ENCODE data around the gene MYCBPAP. TPM values are rescaled to one million over a fixed set of nuclear protein-coding genes. Genes with fewer than 3 reads are reported as not detected.

Gene MYCBPAP
- total and polyA plus RNA-seq, 3 experiments from 2014 or later: 0.83 to 0.86 TPM; not detected in 1

- Mint-ChIP-seq H3K4me3 (peak overlapping the region in 3 of 7 donors; percentile 10 to 62 (median 54)), H3K9me3 (no peaks in the 10 kb centered on the region), H3K4me1 (peaks cover 11 to 15% (median 12%) of the 10 kb centered on the region in 3 donors), H3K27ac (no peak overlapping the region), H3K27me3 (peaks cover 7 to 11% of the 10 kb centered on the region in 2 donors), H3K36me3 (no peaks in the 10 kb centered on the region)
- no peaks in the 10 kb centered on the region for H3K9me3 ChIP-seq (ENCODE audit: low read length)
- DNase-seq: no peak
- H3K27me3 ChIP-seq (ENCODE audit: insufficient read depth, low read length, poor library complexity, severe bottlenecking): peaks cover 7% of the 10 kb centered on the region
- no peak overlapping the region for H3K4me3 ChIP-seq (ENCODE audit: low read length)
- ChIA-PET POLR2A (no interaction called here), CTCF (interaction anchor here (2.5 kb wide), 1 partner anchor 142 kb away, joined by 10 read pairs; the partner anchor contains the start of gene LRRC59)
- peaks cover 13% of the 10 kb centered on the region for H3K4me1 ChIP-seq (ENCODE audit: insufficient read depth, low read length)
- H3K27ac ChIP-seq (ENCODE audit: low read depth, low read length): no peak overlapping the region
- no peaks in the 10 kb centered on the region for H3K36me3 ChIP-seq (ENCODE audit: insufficient read depth, low read length)
These were observed 31.7 kb downstream of the MYCBPAP start for GRCh38 chr17:50539762-50540559.

DNA sequence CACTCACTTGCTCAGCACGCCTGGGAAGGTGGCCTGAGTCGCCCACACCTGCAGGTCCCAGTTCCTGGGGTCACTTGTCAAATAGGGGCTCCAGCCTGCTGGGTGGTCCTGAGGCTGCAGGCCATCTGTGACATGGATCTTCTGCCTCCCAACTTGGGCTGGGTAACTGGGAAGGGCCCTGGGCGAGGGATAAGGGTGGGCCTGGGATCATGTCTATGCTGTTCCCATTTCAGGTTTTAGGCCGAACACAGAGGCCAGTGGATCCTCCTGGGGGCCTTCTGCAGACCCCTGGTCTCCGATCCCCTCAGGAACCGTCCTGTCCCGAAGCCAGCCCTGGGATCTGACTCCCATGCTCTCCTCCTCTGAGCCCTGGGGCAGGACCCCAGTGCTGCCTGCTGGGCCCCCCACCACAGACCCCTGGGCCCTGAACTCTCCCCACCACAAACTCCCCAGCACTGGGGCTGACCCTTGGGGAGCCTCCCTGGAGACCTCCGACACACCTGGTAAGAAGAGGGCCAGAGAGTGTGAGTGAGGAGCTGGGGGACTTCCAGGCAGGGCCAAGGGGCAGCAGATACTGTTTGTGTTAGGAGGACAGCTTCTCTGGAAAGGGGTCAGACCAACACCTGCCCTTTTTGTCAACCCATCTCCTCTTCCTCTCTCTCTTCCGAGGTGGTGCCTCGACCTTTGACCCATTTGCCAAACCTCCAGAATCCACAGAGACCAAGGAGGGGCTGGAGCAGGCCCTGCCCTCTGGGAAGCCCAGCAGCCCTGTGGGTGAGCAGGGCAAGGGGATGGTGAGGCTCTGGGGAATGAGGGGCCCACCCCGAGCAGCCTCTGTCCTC, 32.5 kb downstream of the MYCBPAP start:
- Histone ChIP-seq H3K4me1 (ENCODE audit: insufficient read depth, low read length) (peaks cover 13% of the 10 kb centered on the region), H3K27me3 (ENCODE audit: insufficient read depth, low read length, poor library complexity, severe bottlenecking) (peaks cover 7% of the 10 kb centered on the region), H3K27ac (ENCODE audit: low read depth, low read length) (no peak overlapping the region), H3K4me3 (ENCODE audit: low read length) (no peak overlapping the region), H3K9me3 (ENCODE audit: low read length) (no peaks in the 10 kb centered on the region), H3K36me3 (ENCODE audit: insufficient read depth, low read length) (no peaks in the 10 kb centered on the region)
- DNase-seq: no peak
- Mint-ChIP-seq H3K4me1 (peaks cover 11 to 15% (median 12%) of the 10 kb centered on the region in 3 donors), H3K9me3 (no peaks in the 10 kb centered on the region), H3K4me3 (peak overlapping the region in 4 of 7 donors; percentile 19 to 85 (median 83)), H3K36me3 (no peaks in the 10 kb centered on the region), H3K27me3 (peaks cover 0 to 3% of the 10 kb centered on the region in 2 donors), H3K27ac (peak overlapping the region in 1 of 8 donors; percentile 36)
- POLR2A ChIA-PET: no interaction called here
- CTCF ChIA-PET: interaction anchor here (1.1 to 2.5 kb wide), 2 partner anchors 20 to 143 kb away, joined by 3 to 10 read pairs; partner anchors contain the start of gene LRRC59

DNA sequence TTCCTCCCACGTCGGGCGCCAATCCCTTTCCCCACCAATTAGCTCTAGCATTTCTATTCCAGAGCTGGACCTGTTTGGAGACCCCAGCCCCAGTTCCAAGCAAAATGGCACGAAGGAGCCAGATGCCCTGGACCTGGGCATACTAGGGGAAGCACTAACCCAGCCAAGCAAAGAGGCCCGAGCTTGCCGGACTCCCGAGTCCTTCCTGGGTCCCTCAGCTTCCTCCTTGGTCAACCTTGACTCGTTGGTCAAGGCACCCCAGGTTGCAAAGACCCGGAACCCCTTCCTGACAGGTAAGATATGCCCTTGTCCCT, 33.1 kb downstream of the MYCBPAP start:
- H3K36me3 Mint-ChIP-seq: no peaks in the 10 kb centered on the region
- H3K27me3 Mint-ChIP-seq: peaks cover 0 to 1% of the 10 kb centered on the region in 2 donors
- peak overlapping the region; percentile 38 for H3K27ac ChIP-seq (ENCODE audit: low read depth, low read length)
- no peaks in the 10 kb centered on the region for H3K36me3 ChIP-seq (ENCODE audit: insufficient read depth, low read length)
- no peak for DNase-seq
- H3K4me3 ChIP-seq (ENCODE audit: low read length): peak overlapping the region; percentile 39
- H3K9me3 Mint-ChIP-seq: no peaks in the 10 kb centered on the region
- H3K27me3 ChIP-seq (ENCODE audit: insufficient read depth, low read length, poor library complexity, severe bottlenecking): peaks cover 7% of the 10 kb centered on the region
- ChIA-PET POLR2A (no interaction called here), CTCF (interaction anchor here (1.1 to 2.5 kb wide), 3 partner anchors 21 to 144 kb away, joined by 3 to 10 read pairs (median 4); partner anchors contain the start of gene LRRC59)
- peak overlapping the region; percentile 79 to 91 (median 82) for H3K4me3 Mint-ChIP-seq
- peak overlapping the region in 4 of 8 donors; percentile 29 to 93 (median 50) for H3K27ac Mint-ChIP-seq
- peaks cover 15% of the 10 kb centered on the region for H3K4me1 ChIP-seq (ENCODE audit: insufficient read depth, low read length)
- peaks cover 11 to 18% (median 12%) of the 10 kb centered on the region in 3 donors for H3K4me1 Mint-ChIP-seq
- no peaks in the 10 kb centered on the region for H3K9me3 ChIP-seq (ENCODE audit: low read length)

DNA sequence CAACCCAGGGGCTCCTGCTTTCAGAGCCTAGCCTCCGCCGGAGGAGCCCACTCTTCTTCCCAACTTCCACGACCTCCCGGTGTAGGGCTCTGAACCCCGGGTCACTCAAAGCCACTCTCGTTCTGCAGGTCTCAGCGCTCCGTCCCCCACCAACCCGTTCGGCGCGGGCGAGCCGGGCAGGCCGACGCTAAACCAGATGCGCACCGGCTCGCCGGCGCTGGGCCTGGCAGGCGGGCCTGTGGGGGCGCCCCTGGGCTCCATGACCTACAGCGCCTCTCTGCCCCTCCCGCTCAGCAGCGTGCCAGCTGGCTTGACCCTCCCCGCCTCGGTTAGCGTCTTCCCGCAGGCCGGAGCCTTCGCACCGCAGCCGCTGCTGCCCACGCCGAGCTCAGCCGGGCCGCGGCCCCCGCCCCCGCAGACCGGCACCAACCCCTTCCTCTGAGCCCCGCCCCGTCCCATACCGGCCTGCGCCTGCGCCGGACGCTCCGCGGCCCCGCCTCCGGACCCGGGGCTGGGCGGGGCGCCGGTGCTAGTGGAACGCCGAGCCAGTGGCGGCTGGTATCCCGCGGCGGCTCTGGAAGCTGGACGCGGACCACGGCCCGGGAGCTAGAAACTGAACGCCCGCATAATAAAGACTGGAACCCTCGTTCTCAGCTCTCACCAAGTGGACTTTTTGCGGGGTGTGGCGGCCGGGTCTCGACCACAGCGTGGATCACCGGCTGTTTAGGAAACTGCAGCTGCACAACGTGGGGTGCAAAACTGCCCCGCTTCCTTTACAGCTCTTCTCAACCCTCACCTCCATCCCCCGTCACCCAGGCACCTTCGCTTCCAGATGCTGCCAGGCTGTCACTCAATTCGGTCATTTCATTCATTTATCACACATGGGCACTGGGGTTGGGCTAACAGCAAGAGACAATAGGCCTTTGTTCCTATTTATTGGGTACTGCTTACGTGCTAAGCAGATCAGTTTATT, 33.8 kb downstream of the MYCBPAP start:
- Histone ChIP-seq H3K27me3 (ENCODE audit: insufficient read depth, low read length, poor library complexity, severe bottlenecking) (peaks cover 7% of the 10 kb centered on the region), H3K36me3 (ENCODE audit: insufficient read depth, low read length) (no peaks in the 10 kb centered on the region), H3K27ac (ENCODE audit: low read depth, low read length) (peak overlapping the region; percentile 38), H3K9me3 (ENCODE audit: low read length) (no peaks in the 10 kb centered on the region), H3K4me3 (ENCODE audit: low read length) (peak overlapping the region; percentile 39), H3K4me1 (ENCODE audit: insufficient read depth, low read length) (peaks cover 20% of the 10 kb centered on the region)
- ChIA-PET CTCF (interaction anchor here (0.7 to 2.5 kb wide), 9 partner anchors 15 to 144 kb away, joined by 3 to 10 read pairs (median 3); partner anchors contain the start of genes CACNA1G and LRRC59), POLR2A (no interaction called here)
- H3K27me3 Mint-ChIP-seq: peaks cover 0 to 1% of the 10 kb centered on the region in 2 donors
- H3K9me3 Mint-ChIP-seq: no peaks in the 10 kb centered on the region
- peak overlapping the region; percentile 79 to 91 (median 82) for H3K4me3 Mint-ChIP-seq
- H3K27ac Mint-ChIP-seq: peak overlapping the region; percentile 11 to 93 (median 62)
- H3K4me1 Mint-ChIP-seq: peaks cover 13 to 25% (median 16%) of the 10 kb centered on the region in 3 donors
- DNase-seq: peak; percentile 77 to 86 (median 81)
- H3K36me3 Mint-ChIP-seq: no peaks in the 10 kb centered on the region

- Mint-ChIP-seq H3K27ac (peak overlapping the region in 2 of 8 donors; percentile 38 to 73), H3K27me3 (peaks cover 0 to 1% of the 10 kb centered on the region in 2 donors), H3K4me1 (peaks cover 15 to 30% (median 16%) of the 10 kb centered on the region in 3 donors), H3K9me3 (no peaks in the 10 kb centered on the region), H3K36me3 (no peaks in the 10 kb centered on the region), H3K4me3 (peak overlapping the region; percentile 79 to 91 (median 82))
- H3K4me3 ChIP-seq (ENCODE audit: low read length): peak overlapping the region; percentile 39
- POLR2A ChIA-PET: no interaction called here
- peaks cover 29% of the 10 kb centered on the region for H3K4me1 ChIP-seq (ENCODE audit: insufficient read depth, low read length)
- H3K27ac ChIP-seq (ENCODE audit: low read depth, low read length): no peak overlapping the region
- H3K27me3 ChIP-seq (ENCODE audit: insufficient read depth, low read length, poor library complexity, severe bottlenecking): peaks cover 7% of the 10 kb centered on the region
- DNase-seq: no peak
- no peaks in the 10 kb centered on the region for H3K9me3 ChIP-seq (ENCODE audit: low read length)
- CTCF ChIA-PET: interaction anchor here (0.7 to 2.5 kb wide), 8 partner anchors 17 to 146 kb away, joined by 3 to 10 read pairs (median 4); partner anchors contain the start of genes CACNA1G and LRRC59
- H3K36me3 ChIP-seq (ENCODE audit: insufficient read depth, low read length): no peaks in the 10 kb centered on the region
These were observed 34.8 kb downstream of the MYCBPAP start for GRCh38 chr17:50542795-50543774.

DNA sequence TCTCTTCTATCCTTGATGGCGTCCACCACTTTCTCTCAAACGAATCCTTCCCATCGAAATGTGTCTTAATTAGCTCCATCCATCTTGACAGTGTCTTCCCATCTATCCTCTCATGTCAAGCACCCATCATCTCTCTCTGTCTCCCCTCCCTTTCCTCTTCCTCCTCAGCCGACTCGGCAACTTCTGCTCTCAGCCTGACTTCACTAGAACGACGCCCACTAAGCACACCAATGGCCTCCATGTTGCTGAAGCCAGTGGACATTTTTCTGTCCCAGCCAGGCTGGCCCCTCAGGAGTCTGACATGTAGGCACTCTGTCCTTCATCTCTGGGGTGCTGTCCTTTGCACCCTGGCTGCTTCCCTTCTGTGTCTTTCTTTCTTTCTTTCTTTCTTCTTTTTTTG, 36.3 kb downstream of the MYCBPAP start:
- Mint-ChIP-seq H3K4me3 (peak overlapping the region in 3 of 7 donors; percentile 37 to 73 (median 37)), H3K27me3 (peaks cover 0 to 3% of the 10 kb centered on the region in 2 donors), H3K4me1 (peaks cover 15 to 30% (median 16%) of the 10 kb centered on the region in 3 donors), H3K36me3 (no peaks in the 10 kb centered on the region), H3K27ac (peak overlapping the region in 2 of 8 donors; percentile 19 to 44), H3K9me3 (no peaks in the 10 kb centered on the region)
- Histone ChIP-seq H3K27ac (ENCODE audit: low read depth, low read length) (no peak overlapping the region), H3K27me3 (ENCODE audit: insufficient read depth, low read length, poor library complexity, severe bottlenecking) (peaks cover 7% of the 10 kb centered on the region), H3K36me3 (ENCODE audit: insufficient read depth, low read length) (no peaks in the 10 kb centered on the region), H3K9me3 (ENCODE audit: low read length) (no peaks in the 10 kb centered on the region), H3K4me3 (ENCODE audit: low read length) (no peak overlapping the region), H3K4me1 (ENCODE audit: insufficient read depth, low read length) (peaks cover 29% of the 10 kb centered on the region)
- DNase-seq: no peak
- POLR2A ChIA-PET: no interaction called here
- CTCF ChIA-PET: no interaction called here

Data from CD8-positive, alpha-beta memory T cell (primary cell).